IMR-90 (cell line): ENCODE results near the gene PLPP1. TPM values are rescaled to one million over a fixed set of nuclear protein-coding genes. Genes with fewer than 3 reads are reported as not detected.

ENCODE experiments used
- ATAC-seq: fragments of 200-7000 bp; cut with Tn5 transposase; 2 replicates; pipeline ENCODE4 v1.9.1; 2020; ENCODE audit warnings: low read depth, mild to moderate bottlenecking, moderate library complexity
- BruUV-seq: library from RNA; stranded (reverse); fragments of 400-500 nt; replicated peaks from 2 replicates; lab custom pipeline; 2021; lab: Mats Ljungman, UMichigan
- CTCF ChIA-PET: fragments of 300-600 bp; formaldehyde crosslinking; extraction: SDS; loops from one replicate; lab custom pipeline; 2021; ENCODE audit warnings: antibody characterized with exemption; lab: Yijun Ruan, JAX
- POLR2A ChIA-PET: fragments of 300-600 bp; sonication (Branson Sonifier 250); formaldehyde crosslinking; loops from one replicate; lab custom pipeline; 2022; ENCODE audit warnings: antibody characterized with exemption; ENCODE audit not compliant: unreplicated experiment; lab: Charles Lee
- DNase-seq: peaks from one replicate; pipeline ENCODE4 v3.0.0; 2013
- H2AFZ ChIP-seq: replicated peaks from 2 replicates; pipeline ENCODE3; 2013; ENCODE audit warnings: low read length, mild to moderate bottlenecking; ENCODE audit not compliant: poor library complexity
- H2AK5ac ChIP-seq: 2 replicates; pipeline ENCODE4 v1.6.1; 2013; ENCODE audit warnings: low read depth, low read length, inconsistent platforms
- H2AK9ac ChIP-seq: replicated peaks from 2 replicates; pipeline ENCODE3; 2013; ENCODE audit warnings: mild to moderate bottlenecking, low read depth, low read length, moderate library complexity; ENCODE audit not compliant: poor library complexity
- H2BK120ac ChIP-seq: 2 replicates; pipeline ENCODE4 v1.6.1; 2013; ENCODE audit warnings: low read depth, low read length, inconsistent platforms
- H2BK15ac ChIP-seq: 3 replicates; pipeline ENCODE4 v1.6.1; 2013; ENCODE audit warnings: low read depth, low read length, inconsistent platforms
- H2BK20ac ChIP-seq: 2 replicates; pipeline ENCODE4 v1.6.1; 2013; ENCODE audit warnings: low read depth, mild to moderate bottlenecking, inconsistent platforms, low read length, moderate library complexity
- H2BK5ac ChIP-seq: 2 replicates; pipeline ENCODE4 v1.6.1; 2013; ENCODE audit warnings: mild to moderate bottlenecking, low read depth, low read length, inconsistent platforms; ENCODE audit not compliant: poor library complexity, severe bottlenecking
- H3K14ac ChIP-seq: replicated peaks from 2 replicates; pipeline ENCODE4 v1.6.1; 2013; ENCODE audit warnings: low read depth, low read length, inconsistent platforms
- H3K18ac ChIP-seq: 2 replicates; pipeline ENCODE4 v1.6.1; 2013; ENCODE audit warnings: low read depth, low read length, control low read depth
- H3K23ac ChIP-seq: 2 replicates; pipeline ENCODE4 v1.6.1; 2013; ENCODE audit warnings: low read depth, low read length, inconsistent platforms
- H3K27ac ChIP-seq: 2 replicates; pipeline ENCODE4 v1.5.1; 2013; ENCODE audit warnings: mild to moderate bottlenecking, control low read depth, low read length; ENCODE audit not compliant: insufficient read depth
- H3K27me3 ChIP-seq: 2 replicates; pipeline ENCODE4 v1.6.1; 2013; ENCODE audit warnings: low read length; ENCODE audit not compliant: control insufficient read depth, insufficient read depth
- H3K36me3 ChIP-seq: 2 replicates; pipeline ENCODE4 v1.6.1; 2013; ENCODE audit warnings: low read length, mixed read lengths; ENCODE audit not compliant: control insufficient read depth, insufficient read depth
- H3K4ac ChIP-seq: 2 replicates; pipeline ENCODE4 v1.6.1; 2013; ENCODE audit warnings: low read depth, low read length, inconsistent platforms
- H3K4me1 ChIP-seq: 2 replicates; pipeline ENCODE4 v1.6.1; 2013; ENCODE audit warnings: low read length, mixed read lengths; ENCODE audit not compliant: control insufficient read depth, insufficient read depth
- H3K4me2 ChIP-seq: 2 replicates; pipeline ENCODE4 v1.6.1; 2013; ENCODE audit warnings: low read depth, mild to moderate bottlenecking, control low read depth, low read length, moderate library complexity
- H3K4me3 ChIP-seq: 2 replicates; pipeline ENCODE4 v1.5.1; 2013; ENCODE audit warnings: low read depth, mild to moderate bottlenecking, control low read depth, low read length, moderate library complexity; ENCODE audit not compliant: insufficient read depth
- H3K56ac ChIP-seq: 2 replicates; pipeline ENCODE4 v1.6.1; 2013; ENCODE audit warnings: low read length, inconsistent platforms; ENCODE audit not compliant: insufficient read depth; ENCODE audit errors: extremely low read depth
- H3K79me1 ChIP-seq, 2 experiments: 2 replicates each; pipeline ENCODE4 v1.6.1; 2013; ENCODE audit warnings: low read length in 2 of 2, inconsistent platforms in 1 of 2, low read depth in 1 of 2
- H3K9ac ChIP-seq: 2 replicates; pipeline ENCODE4 v1.6.1; 2013; ENCODE audit warnings: low read depth, low read length, control low read depth
- H3K9me1 ChIP-seq: 2 replicates; pipeline ENCODE4 v1.6.1; 2013; ENCODE audit warnings: low read length, inconsistent platforms; ENCODE audit not compliant: insufficient read depth
- H3K9me3 ChIP-seq: 2 replicates; pipeline ENCODE4 v1.6.1; 2013; ENCODE audit warnings: low read length; ENCODE audit not compliant: control insufficient read depth, insufficient read depth
- H4K20me1 ChIP-seq: 2 replicates; pipeline ENCODE4 v1.6.1; 2013; ENCODE audit warnings: low read length, inconsistent platforms; ENCODE audit not compliant: insufficient read depth
- H4K5ac ChIP-seq: 2 replicates; pipeline ENCODE4 v1.6.1; 2013; ENCODE audit warnings: mild to moderate bottlenecking, low read depth, low read length, control low read depth
- H4K8ac ChIP-seq, 2 experiments: 2 replicates each; pipeline ENCODE4 v1.6.1; 2013; ENCODE audit warnings: low read depth in 2 of 2, low read length in 2 of 2, control low read depth in 1 of 2, inconsistent platforms in 1 of 2
- H4K91ac ChIP-seq: 2 replicates; pipeline ENCODE4 v1.6.1; 2013; ENCODE audit warnings: low read depth, low read length, inconsistent platforms; ENCODE audit not compliant: insufficient read depth
- BHLHE40 ChIP-seq: fragments of 150-350 bp; IDR thresholded peaks from 2 replicates; pipeline ENCODE4 v1.6.1; 2016; ENCODE audit warnings: mild to moderate bottlenecking, low read depth, low read length
- CEBPB ChIP-seq: IDR thresholded peaks from 2 replicates; pipeline ENCODE4 v1.6.1; 2012; ENCODE audit warnings: low read depth, low read length, improper control_type of control experiment
- CHD1 ChIP-seq: IDR thresholded peaks from 2 replicates; pipeline ENCODE4 v1.6.1; 2012; ENCODE audit warnings: low read depth, low read length, improper control_type of control experiment
- ELK1 ChIP-seq: fragments of 150-350 bp; IDR thresholded peaks from 2 replicates; pipeline ENCODE4 v1.6.1; 2016; ENCODE audit warnings: low read depth, mild to moderate bottlenecking, low read length, moderate library complexity, borderline replicate concordance
- FOS ChIP-seq: fragments of 150-350 bp; IDR thresholded peaks from 2 replicates; pipeline ENCODE4 v1.6.1; 2016; ENCODE audit warnings: low read depth, low read length
- MAFK ChIP-seq: IDR thresholded peaks from 2 replicates; pipeline ENCODE4 v1.6.1; 2012; ENCODE audit warnings: low read depth, low read length, improper control_type of control experiment
- MAZ ChIP-seq: IDR thresholded peaks from 2 replicates; pipeline ENCODE4 v1.6.1; 2012; ENCODE audit warnings: low read depth, mild to moderate bottlenecking, low read length, improper control_type of control experiment, moderate library complexity, borderline replicate concordance
- MXI1 ChIP-seq: IDR thresholded peaks from 2 replicates; pipeline ENCODE4 v1.6.1; 2012; ENCODE audit warnings: low read depth, mild to moderate bottlenecking, low read length, moderate library complexity, borderline replicate concordance
- NFE2L2 ChIP-seq: fragments of 150-350 bp; IDR thresholded peaks from 2 replicates; pipeline ENCODE4 v1.6.1; 2016; ENCODE audit warnings: low read depth, mild to moderate bottlenecking, low read length
- POLR2A ChIP-seq: IDR thresholded peaks from 2 replicates; pipeline ENCODE4 v1.6.1; 2012; ENCODE audit warnings: mild to moderate bottlenecking, low read depth, low read length
- RAD21 ChIP-seq: IDR thresholded peaks from 2 replicates; pipeline ENCODE4 v1.6.1; 2012; ENCODE audit warnings: low read length, improper control_type of control experiment
- RCOR1 ChIP-seq: IDR thresholded peaks from 2 replicates; pipeline ENCODE4 v1.6.1; 2012; ENCODE audit warnings: mild to moderate bottlenecking, low read length, improper control_type of control experiment; ENCODE audit not compliant: insufficient replicate concordance
- RFX5 ChIP-seq: IDR thresholded peaks from 2 replicates; pipeline ENCODE4 v1.8.0; 2012; ENCODE audit warnings: low read depth, mild to moderate bottlenecking, low read length, moderate library complexity
- SMC3 ChIP-seq: fragments of 150-350 bp; IDR thresholded peaks from 2 replicates; pipeline ENCODE4 v1.6.1; 2016; ENCODE audit warnings: low read depth, mild to moderate bottlenecking, antibody characterized with exemption, low read length, moderate library complexity
- USF2 ChIP-seq: fragments of 150-350 bp; IDR thresholded peaks from 2 replicates; pipeline ENCODE4 v1.6.1; 2017; ENCODE audit warnings: mild to moderate bottlenecking, antibody characterized with exemption, low read length, low read depth
- WGBS, 2 experiments: methylation state at CpG; one replicate each; pipeline versions ENCODE4 v1.1.5 to v1.1.7; 2013; ENCODE audit warnings: missing lambda C conversion rate in 2 of 2; ENCODE audit not compliant: insufficient read length in 1 of 2; ENCODE audit errors: extremely low coverage in 2 of 2; 5-methylcytosine and 5-hydroxymethylcytosine counted together
- dilution Hi-C: fragments of 300-500 bp; cut with HindIII; formaldehyde crosslinking; loops from one replicate; pipeline ENCODE4 v1.14.3; 2018; ENCODE audit warnings: low sequenced_read_pairs; ENCODE audit not compliant: unreplicated experiment
- in situ Hi-C: fragments of 300-500 bp; cut with MboI; formaldehyde crosslinking; loops from 3 replicates; pipeline ENCODE4 v1.14.3; 2019; ENCODE audit warnings: low sequenced_read_pairs, inconsistent platforms, mixed read lengths
- intact Hi-C: fragments of 100-400 bp; cut with micrococcal nuclease; formaldehyde crosslinking; loops from 2 replicates; pipeline ENCODE4 v1.10.0; 2022
- polyA plus RNA-seq, 3 experiments: library from polyadenylated mRNA; depleted of rRNA; stranded (reverse); fragments of >200 nt; gene quantifications; 2 replicates each; pipeline ENCODE4 v1.2.3, GENCODE V29; 2012; ENCODE audit warnings: low replicate concordance in 1 of 3
- total RNA-seq: library from RNA; depleted of rRNA; stranded (reverse); fragments of >200 nt; gene quantifications from 2 replicates; pipeline ENCODE4 v1.2.3, GENCODE V29; 2012
- TF ChIP-seq, protein P1 (sequence below): conservative IDR thresholded peaks from 2 replicates; pipeline ENCODE4 v1.5.1; 2012; ENCODE audit warnings: mild to moderate bottlenecking, low read depth, low read length, improper control_type of control experiment

PLPP1 gene
- total and polyA plus RNA-seq, 2 of the 4 experiments (the other 2 are of a cell fraction), result 19.2 to 21.3 TPM

DNA sequence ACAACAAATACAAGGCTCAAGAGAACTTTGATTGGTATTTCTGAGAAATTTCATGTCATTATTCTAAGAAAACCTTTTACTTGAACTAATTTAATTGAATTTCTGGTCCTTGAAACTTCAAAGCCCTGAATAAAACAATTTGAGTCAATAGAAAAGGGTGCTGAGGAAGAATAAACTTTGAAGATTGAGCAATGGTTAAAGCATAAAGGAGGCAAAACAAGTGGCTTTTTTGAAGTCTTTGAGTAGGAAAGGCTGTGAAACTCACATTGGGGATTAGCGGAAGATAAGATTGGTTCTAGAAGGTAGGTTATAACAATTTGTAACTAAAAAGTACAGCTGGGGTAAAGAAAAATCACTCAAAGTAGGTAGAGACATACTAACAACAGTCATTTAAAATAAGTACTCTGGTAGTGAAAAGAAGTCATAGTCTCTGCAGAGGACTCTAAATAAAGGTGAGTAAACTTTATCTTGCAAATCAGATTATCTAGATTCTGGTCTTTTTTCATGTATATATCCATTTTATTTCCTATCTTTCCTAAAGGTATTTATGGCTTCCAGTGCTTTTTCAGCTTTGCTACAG lies 6.4 kb upstream of the PLPP1 start:
- H2BK5ac ChIP-seq, result no peak overlapping the region
- ATAC-seq (no peak), DNase-seq (no peak)
- no peak overlapping the region for H3K56ac ChIP-seq
- H3K4me2 ChIP-seq, result no peak overlapping the region
- no peak overlapping the region for H3K4ac ChIP-seq
- intact Hi-C loops, result no loop called here
- H4K20me1 ChIP-seq, result no peaks in the 10 kb centered on the region
- no peaks in the 10 kb centered on the region for H3K27me3 ChIP-seq
- H3K4me3 ChIP-seq, result no peak overlapping the region
- H2AK5ac ChIP-seq, result no peak overlapping the region
- no peak overlapping the region for H4K8ac ChIP-seq
- H3K79me1 ChIP-seq, result no peaks in the 10 kb centered on the region
- no peak overlapping the region for H3K9ac ChIP-seq
- no peak overlapping the region for H4K91ac ChIP-seq
- no CpG with 5 or more reads among the region's 1 CpG for WGBS, 2 experiments
- no peak overlapping the region for H2BK120ac ChIP-seq
- peaks cover 3% of the 10 kb centered on the region; the same call in 1 of the 2 replicates for H3K4me1 ChIP-seq
- no peak overlapping the region for H2BK15ac ChIP-seq
- no peak overlapping the region for H3K18ac ChIP-seq
- no peak for TF ChIP-seq ELK1
- TF ChIP-seq RCOR1, result no peak
- no peak for TF ChIP-seq NFE2L2
- TF ChIP-seq, protein P1, sequence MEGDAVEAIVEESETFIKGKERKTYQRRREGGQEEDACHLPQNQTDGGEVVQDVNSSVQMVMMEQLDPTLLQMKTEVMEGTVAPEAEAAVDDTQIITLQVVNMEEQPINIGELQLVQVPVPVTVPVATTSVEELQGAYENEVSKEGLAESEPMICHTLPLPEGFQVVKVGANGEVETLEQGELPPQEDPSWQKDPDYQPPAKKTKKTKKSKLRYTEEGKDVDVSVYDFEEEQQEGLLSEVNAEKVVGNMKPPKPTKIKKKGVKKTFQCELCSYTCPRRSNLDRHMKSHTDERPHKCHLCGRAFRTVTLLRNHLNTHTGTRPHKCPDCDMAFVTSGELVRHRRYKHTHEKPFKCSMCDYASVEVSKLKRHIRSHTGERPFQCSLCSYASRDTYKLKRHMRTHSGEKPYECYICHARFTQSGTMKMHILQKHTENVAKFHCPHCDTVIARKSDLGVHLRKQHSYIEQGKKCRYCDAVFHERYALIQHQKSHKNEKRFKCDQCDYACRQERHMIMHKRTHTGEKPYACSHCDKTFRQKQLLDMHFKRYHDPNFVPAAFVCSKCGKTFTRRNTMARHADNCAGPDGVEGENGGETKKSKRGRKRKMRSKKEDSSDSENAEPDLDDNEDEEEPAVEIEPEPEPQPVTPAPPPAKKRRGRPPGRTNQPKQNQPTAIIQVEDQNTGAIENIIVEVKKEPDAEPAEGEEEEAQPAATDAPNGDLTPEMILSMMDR, result no peak
- no peak for TF ChIP-seq CEBPB
- no peak for TF ChIP-seq POLR2A
- no peak for TF ChIP-seq RAD21
- TF ChIP-seq MAZ, result no peak
- no peak for TF ChIP-seq BHLHE40
- no peak for TF ChIP-seq FOS
- no peak for TF ChIP-seq CHD1
- no peak for TF ChIP-seq RFX5
- no peak for TF ChIP-seq MXI1
- TF ChIP-seq MAFK, result no peak
- no peak for TF ChIP-seq SMC3
- TF ChIP-seq USF2, result no peak
- no peaks in the 10 kb centered on the region for H3K9me3 ChIP-seq
- 0 out of 2 replicates have a peak, but pooled peaks cover 2% of the 10 kb centered on the region for H3K9me1 ChIP-seq
- in situ Hi-C loops, result no loop called here
- no peak overlapping the region for H4K5ac ChIP-seq
- H2AK9ac ChIP-seq, result no peak overlapping the region
- ChIA-PET POLR2A (no interaction called here), CTCF (no interaction called here)
- no peak overlapping the region for H3K27ac ChIP-seq
- no peaks in the 10 kb centered on the region for H3K36me3 ChIP-seq
- dilution Hi-C loops, result no loop called here
- no peak overlapping the region for H2AFZ ChIP-seq
- no peak overlapping the region for H3K23ac ChIP-seq
- BruUV-seq, result no TSS peak
- H2BK20ac ChIP-seq, result no peak overlapping the region
- H3K14ac ChIP-seq, result no peak overlapping the region
